ENCODE data around the gene RNU1-2.
"Not testable (repeated sequence)": the region's sequence is repeated elsewhere in the genome, so short reads cannot be mapped to it uniquely, and the experiment has no call there.

Gene RNU1-2

GRCh38 chr1:16894338-16894737 is 1.4 kb upstream of the RNU1-2 start:
- not testable (repeated sequence) for H3K9me3 Mint-ChIP-seq; ATAC-seq (replicated peaks; ENCODE audit: extremely low read depth, poor library complexity, severe bottlenecking); DNase-seq (ENCODE audit: low spot score in 2 of 2); H3K27me3 Mint-ChIP-seq
- H3K27ac Mint-ChIP-seq (ENCODE audit: low read depth): peak overlapping the region; percentile 100
- peaks cover 32% of the 10 kb centered on the region for H3K36me3 Mint-ChIP-seq (ENCODE audit: insufficient read depth)
- H3K4me1 Mint-ChIP-seq: peaks cover 25% of the 10 kb centered on the region
- H3K4me3 Mint-ChIP-seq: peak overlapping the region; percentile 24

GRCh38 chr1:16895233-16895597 is 565 bp upstream of the RNU1-2 start:
- ATAC-seq (replicated peaks; ENCODE audit: extremely low read depth, poor library complexity, severe bottlenecking); DNase-seq (ENCODE audit: low spot score in 2 of 2); H3K9me3 Mint-ChIP-seq; H3K27me3 Mint-ChIP-seq: not testable (repeated sequence)
- Mint-ChIP-seq H3K4me3 (peak overlapping the region; percentile 76), H3K4me1 (peaks cover 25% of the 10 kb centered on the region), H3K36me3 (ENCODE audit: insufficient read depth) (peaks cover 30% of the 10 kb centered on the region), H3K27ac (ENCODE audit: low read depth) (peak overlapping the region; percentile 100)

GRCh38 chr1:16896316-16897055 is 706 bp downstream of the RNU1-2 start:
- not testable (repeated sequence) for H3K27me3 Mint-ChIP-seq, H3K9me3 Mint-ChIP-seq
- H3K4me1 Mint-ChIP-seq: peaks cover 29% of the 10 kb centered on the region
- DNase-seq (ENCODE audit: low spot score in 2 of 2): peak; percentile 41 to 56
- H3K36me3 Mint-ChIP-seq (ENCODE audit: insufficient read depth): peaks cover 30% of the 10 kb centered on the region
- ATAC-seq (replicated peaks; ENCODE audit: extremely low read depth, poor library complexity, severe bottlenecking): peak; percentile 19
- H3K4me3 Mint-ChIP-seq: peak overlapping the region; percentile 76
- H3K27ac Mint-ChIP-seq (ENCODE audit: low read depth): peak overlapping the region; percentile 100

- not testable (repeated sequence) for H3K9me3 Mint-ChIP-seq
Measured at GRCh38 chr1:16897653-16898052, 1.9 kb downstream of the RNU1-2 start.

GRCh38 chr1:16898298-16898697 is 2.5 kb downstream of the RNU1-2 start:
- peak overlapping the region; percentile 100 for H3K27ac Mint-ChIP-seq (ENCODE audit: low read depth)
- not testable (repeated sequence) for H3K27me3 Mint-ChIP-seq; ATAC-seq (replicated peaks; ENCODE audit: extremely low read depth, poor library complexity, severe bottlenecking); H3K9me3 Mint-ChIP-seq; DNase-seq (ENCODE audit: low spot score in 2 of 2); H3K4me3 Mint-ChIP-seq
- peaks cover 44% of the 10 kb centered on the region for H3K4me1 Mint-ChIP-seq
- peaks cover 35% of the 10 kb centered on the region for H3K36me3 Mint-ChIP-seq (ENCODE audit: insufficient read depth)

More at GRCh38 chr1:16897653-16898052, 1.9 kb downstream of the RNU1-2 start:
- Mint-ChIP-seq H3K36me3 (ENCODE audit: insufficient read depth) (peaks cover 30% of the 10 kb centered on the region), H3K4me3 (peak overlapping the region; percentile 58), H3K4me1 (peaks cover 37% of the 10 kb centered on the region), H3K27ac (ENCODE audit: low read depth) (peak overlapping the region; percentile 100)
- not testable (repeated sequence) for ATAC-seq (replicated peaks; ENCODE audit: extremely low read depth, poor library complexity, severe bottlenecking); H3K27me3 Mint-ChIP-seq; DNase-seq (ENCODE audit: low spot score in 2 of 2)

- H3K4me3 Mint-ChIP-seq; H3K9me3 Mint-ChIP-seq; ATAC-seq (replicated peaks; ENCODE audit: extremely low read depth, poor library complexity, severe bottlenecking); H3K27me3 Mint-ChIP-seq; H3K27ac Mint-ChIP-seq (ENCODE audit: low read depth); DNase-seq (ENCODE audit: low spot score in 2 of 2): not testable (repeated sequence)
- Mint-ChIP-seq H3K36me3 (ENCODE audit: insufficient read depth) (peaks cover 35% of the 10 kb centered on the region), H3K4me1 (peaks cover 49% of the 10 kb centered on the region)
Measured at GRCh38 chr1:16899020-16899419, 3.2 kb downstream of the RNU1-2 start.

GRCh38 chr1:16900751-16901150 is 5.0 kb downstream of the RNU1-2 start:
- no peaks in the 10 kb centered on the region for H3K9me3 Mint-ChIP-seq

GRCh38 chr1:16901371-16901770 is 5.6 kb downstream of the RNU1-2 start:
- not testable (repeated sequence) for H3K4me3 Mint-ChIP-seq

More at GRCh38 chr1:16900751-16901150, 5.0 kb downstream of the RNU1-2 start:
- ATAC-seq (replicated peaks; ENCODE audit: extremely low read depth, poor library complexity, severe bottlenecking): no peak
- peaks cover 44% of the 10 kb centered on the region for H3K4me1 Mint-ChIP-seq
- no peak overlapping the region for H3K27ac Mint-ChIP-seq (ENCODE audit: low read depth)
- no peak overlapping the region for H3K4me3 Mint-ChIP-seq
- no peaks in the 10 kb centered on the region for H3K27me3 Mint-ChIP-seq
- no peak for DNase-seq (ENCODE audit: low spot score in 2 of 2)
- H3K36me3 Mint-ChIP-seq (ENCODE audit: insufficient read depth): peaks cover 26% of the 10 kb centered on the region

GRCh38 chr1:16903054-16903453 is 7.3 kb downstream of the RNU1-2 start:
- ATAC-seq (replicated peaks; ENCODE audit: extremely low read depth, poor library complexity, severe bottlenecking) (no peak), DNase-seq (ENCODE audit: low spot score in 2 of 2) (no peak)
- H3K4me1 Mint-ChIP-seq: peaks cover 25% of the 10 kb centered on the region
- H3K4me3 Mint-ChIP-seq: no peak overlapping the region
- peaks cover 6% of the 10 kb centered on the region for H3K36me3 Mint-ChIP-seq (ENCODE audit: insufficient read depth)
- no peaks in the 10 kb centered on the region for H3K27me3 Mint-ChIP-seq
- H3K27ac Mint-ChIP-seq (ENCODE audit: low read depth): peak overlapping the region; percentile 71
- H3K9me3 Mint-ChIP-seq: no peaks in the 10 kb centered on the region

More at GRCh38 chr1:16901371-16901770, 5.6 kb downstream of the RNU1-2 start:
- not testable (repeated sequence) for H3K9me3 Mint-ChIP-seq; DNase-seq (ENCODE audit: low spot score in 2 of 2); ATAC-seq (replicated peaks; ENCODE audit: extremely low read depth, poor library complexity, severe bottlenecking); H3K27me3 Mint-ChIP-seq
- peaks cover 38% of the 10 kb centered on the region for H3K4me1 Mint-ChIP-seq
- H3K27ac Mint-ChIP-seq (ENCODE audit: low read depth): peak overlapping the region; percentile 7
- peaks cover 20% of the 10 kb centered on the region for H3K36me3 Mint-ChIP-seq (ENCODE audit: insufficient read depth)

- ATAC-seq (replicated peaks; ENCODE audit: extremely low read depth, poor library complexity, severe bottlenecking) (no peak), DNase-seq (ENCODE audit: low spot score in 2 of 2) (no peak)
- no peak overlapping the region for H3K4me3 Mint-ChIP-seq
- H3K9me3 Mint-ChIP-seq: no peaks in the 10 kb centered on the region
- peaks cover 5% of the 10 kb centered on the region for H3K36me3 Mint-ChIP-seq (ENCODE audit: insufficient read depth)
- H3K27me3 Mint-ChIP-seq: no peaks in the 10 kb centered on the region
- no peak overlapping the region for H3K27ac Mint-ChIP-seq (ENCODE audit: low read depth)
- H3K4me1 Mint-ChIP-seq: peaks cover 25% of the 10 kb centered on the region
Measured at GRCh38 chr1:16903458-16903796, 7.6 kb downstream of the RNU1-2 start.

GRCh38 chr1:16904560-16905109 is 8.9 kb downstream of the RNU1-2 start:
- Mint-ChIP-seq H3K9me3 (no peaks in the 10 kb centered on the region), H3K27me3 (no peaks in the 10 kb centered on the region), H3K4me3 (no peak overlapping the region), H3K4me1 (peaks cover 26% of the 10 kb centered on the region), H3K27ac (ENCODE audit: low read depth) (no peak overlapping the region), H3K36me3 (ENCODE audit: insufficient read depth) (peaks cover 5% of the 10 kb centered on the region)
- DNase-seq (ENCODE audit: low spot score in 2 of 2): peak; percentile 97 to 100
- ATAC-seq (replicated peaks; ENCODE audit: extremely low read depth, poor library complexity, severe bottlenecking): peak; percentile 93

GRCh38 chr1:16905110-16905867 is 9.5 kb downstream of the RNU1-2 start:
- peaks cover 6% of the 10 kb centered on the region for H3K36me3 Mint-ChIP-seq (ENCODE audit: insufficient read depth)
- no peak overlapping the region for H3K27ac Mint-ChIP-seq (ENCODE audit: low read depth)
- no peaks in the 10 kb centered on the region for H3K27me3 Mint-ChIP-seq
- DNase-seq (ENCODE audit: low spot score in 2 of 2): no peak
- H3K9me3 Mint-ChIP-seq: no peaks in the 10 kb centered on the region
- H3K4me3 Mint-ChIP-seq: no peak overlapping the region
- H3K4me1 Mint-ChIP-seq: peaks cover 31% of the 10 kb centered on the region
- peak; percentile 75 for ATAC-seq (replicated peaks; ENCODE audit: extremely low read depth, poor library complexity, severe bottlenecking)

All from central memory CD8-positive, alpha-beta T cell (primary cell).